Measurements from ENCODE around the gene SMIM8.

The SMIM8 gene

GRCh38 chr6:87344731-87345130, 22.3 kb downstream of the SMIM8 start, which contains the start of gene C6orf163:
C6orf163 (plus strand) TSS chr6:87344813; CDS start chr6:87345100, 287 bp downstream.
- H3K27ac ChIP-seq (ENCODE audit: low read depth, low read length): no peak within 1 kb of the TSS
- H3K36me3 ChIP-seq (ENCODE audit: control insufficient read depth in 1 of 2, insufficient read depth in 2 of 2, low read length in 2 of 2): no peaks in the 10 kb centered on the region
- H3K23ac ChIP-seq (ENCODE audit: low read length): no peak within 1 kb of the TSS
- H3K4me1 ChIP-seq (ENCODE audit: control insufficient read depth in 1 of 2, insufficient read depth in 2 of 2, low read length in 2 of 2): no peaks in the 10 kb centered on the region
- H2AFZ ChIP-seq (ENCODE audit: insufficient read depth, low read length, poor library complexity): no peak within 1 kb of the TSS
- no peak within 1 kb of the TSS for H4K91ac ChIP-seq (ENCODE audit: low read depth, low read length)
- H3K14ac ChIP-seq (ENCODE audit: low read length): no peak within 1 kb of the TSS
- no peaks in the 10 kb centered on the region for H3K27me3 ChIP-seq (ENCODE audit: insufficient read depth, low read length)
- no CpG with 5 or more reads among the region's 2 CpGs for WGBS (ENCODE audit: extremely low coverage, insufficient coverage, insufficient read length)
- DNase-seq: no peak
- H2BK12ac ChIP-seq (ENCODE audit: low read length): no peak within 1 kb of the TSS
- H3K9ac ChIP-seq (ENCODE audit: low read length): no peak within 1 kb of the TSS
- no peak within 1 kb of the TSS for H3K4me3 ChIP-seq (ENCODE audit: low read depth, low read length)
- no peaks in the 10 kb centered on the region for H3K79me2 ChIP-seq (ENCODE audit: control insufficient read depth, insufficient read depth, low read length, poor library complexity)
- no peak within 1 kb of the TSS for H2BK120ac ChIP-seq (ENCODE audit: insufficient read depth, low read length, poor library complexity)
- H4K12ac ChIP-seq (ENCODE audit: low read depth, low read length): no peak within 1 kb of the TSS
- H4K8ac ChIP-seq (ENCODE audit: low read depth, low read length): no peak within 1 kb of the TSS
- no peak within 1 kb of the TSS for H3K18ac ChIP-seq (ENCODE audit: low read length)
- H2AK5ac ChIP-seq (ENCODE audit: low read length): no peak within 1 kb of the TSS
- H2BK5ac ChIP-seq (ENCODE audit: low read depth, low read length, poor library complexity): no peak within 1 kb of the TSS
- no peaks in the 10 kb centered on the region for H3K9me3 ChIP-seq (ENCODE audit: insufficient read depth, low read depth, low read length)
- no peak within 1 kb of the TSS for H3K4me2 ChIP-seq (ENCODE audit: low read length)
- H3K4ac ChIP-seq (ENCODE audit: low read depth, low read length): no peak within 1 kb of the TSS
- H3K79me1 ChIP-seq (ENCODE audit: low read length): no peaks in the 10 kb centered on the region

- no peaks in the 10 kb centered on the region for H3K27me3 ChIP-seq (ENCODE audit: insufficient read depth, low read length)
- no peak overlapping the region for H4K8ac ChIP-seq (ENCODE audit: low read depth, low read length)
- H3K9ac ChIP-seq (ENCODE audit: low read length): no peak overlapping the region
- H3K79me2 ChIP-seq (ENCODE audit: control insufficient read depth, insufficient read depth, low read length, poor library complexity): no peaks in the 10 kb centered on the region
- H3K36me3 ChIP-seq (ENCODE audit: control insufficient read depth in 1 of 2, insufficient read depth in 2 of 2, low read length in 2 of 2): peaks cover 0 to 2% of the 10 kb centered on the region in 2 experiments
- no CpG with 5 or more reads among the region's 3 CpGs for WGBS (ENCODE audit: extremely low coverage, insufficient coverage, insufficient read length)
- no peak overlapping the region for H3K23ac ChIP-seq (ENCODE audit: low read length)
- H2BK120ac ChIP-seq (ENCODE audit: insufficient read depth, low read length, poor library complexity): no peak overlapping the region
- H3K9me3 ChIP-seq (ENCODE audit: insufficient read depth, low read depth, low read length): no peaks in the 10 kb centered on the region
- no peak overlapping the region for H3K18ac ChIP-seq (ENCODE audit: low read length)
- no peak overlapping the region for H3K4me2 ChIP-seq (ENCODE audit: low read length)
- no peak overlapping the region for H3K27ac ChIP-seq (ENCODE audit: low read depth, low read length)
- no peak overlapping the region for H3K4me3 ChIP-seq (ENCODE audit: low read depth, low read length)
- no peak overlapping the region for H2AFZ ChIP-seq (ENCODE audit: insufficient read depth, low read length, poor library complexity)
- H3K14ac ChIP-seq (ENCODE audit: low read length): no peak overlapping the region
- H2BK5ac ChIP-seq (ENCODE audit: low read depth, low read length, poor library complexity): no peak overlapping the region
- H3K79me1 ChIP-seq (ENCODE audit: low read length): no peaks in the 10 kb centered on the region
- no peak overlapping the region for H2BK12ac ChIP-seq (ENCODE audit: low read length)
- no peak overlapping the region for H4K12ac ChIP-seq (ENCODE audit: low read depth, low read length)
- no peak overlapping the region for H4K91ac ChIP-seq (ENCODE audit: low read depth, low read length)
- no peak overlapping the region for H2AK5ac ChIP-seq (ENCODE audit: low read length)
- no peak overlapping the region for H3K4ac ChIP-seq (ENCODE audit: low read depth, low read length)
- H3K4me1 ChIP-seq (ENCODE audit: control insufficient read depth in 1 of 2, insufficient read depth in 2 of 2, low read length in 2 of 2): no peaks in the 10 kb centered on the region
- no peak for DNase-seq
Measured at GRCh38 chr6:87346700-87347099, 24.3 kb downstream of the SMIM8 start.

- Histone ChIP-seq H3K36me3 (ENCODE audit: control insufficient read depth in 1 of 2, insufficient read depth in 2 of 2, low read length in 2 of 2) (peaks cover 0 to 2% of the 10 kb centered on the region in 2 experiments), H3K79me1 (ENCODE audit: low read length) (no peaks in the 10 kb centered on the region), H3K14ac (ENCODE audit: low read length) (no peak overlapping the region), H3K4me2 (ENCODE audit: low read length) (no peak overlapping the region), H4K8ac (ENCODE audit: low read depth, low read length) (no peak overlapping the region), H3K27me3 (ENCODE audit: insufficient read depth, low read length) (no peaks in the 10 kb centered on the region), H3K27ac (ENCODE audit: low read depth, low read length) (no peak overlapping the region), H3K4me3 (ENCODE audit: low read depth, low read length) (no peak overlapping the region), H3K9me3 (ENCODE audit: insufficient read depth, low read depth, low read length) (no peaks in the 10 kb centered on the region), H3K79me2 (ENCODE audit: control insufficient read depth, insufficient read depth, low read length, poor library complexity) (no peaks in the 10 kb centered on the region), H3K4me1 (ENCODE audit: control insufficient read depth in 1 of 2, insufficient read depth in 2 of 2, low read length in 2 of 2) (no peaks in the 10 kb centered on the region), H3K18ac (ENCODE audit: low read length) (no peak overlapping the region), H3K4ac (ENCODE audit: low read depth, low read length) (no peak overlapping the region), H2BK12ac (ENCODE audit: low read length) (no peak overlapping the region), H3K9ac (ENCODE audit: low read length) (no peak overlapping the region), H4K12ac (ENCODE audit: low read depth, low read length) (no peak overlapping the region), H2AK5ac (ENCODE audit: low read length) (no peak overlapping the region), H3K23ac (ENCODE audit: low read length) (no peak overlapping the region), H4K91ac (ENCODE audit: low read depth, low read length) (no peak overlapping the region), H2AFZ (ENCODE audit: insufficient read depth, low read length, poor library complexity) (no peak overlapping the region), H2BK5ac (ENCODE audit: low read depth, low read length, poor library complexity) (no peak overlapping the region), H2BK120ac (ENCODE audit: insufficient read depth, low read length, poor library complexity) (no peak overlapping the region)
- DNase-seq: no peak
- no CpG with 5 or more reads among the region's 2 CpGs for WGBS (ENCODE audit: extremely low coverage, insufficient coverage, insufficient read length)
Measured at GRCh38 chr6:87349896-87350295, 27.5 kb downstream of the SMIM8 start.

- Histone ChIP-seq H4K12ac (ENCODE audit: low read depth, low read length) (no peak overlapping the region), H2AFZ (ENCODE audit: insufficient read depth, low read length, poor library complexity) (no peak overlapping the region), H3K36me3 (ENCODE audit: control insufficient read depth in 1 of 2, insufficient read depth in 2 of 2, low read length in 2 of 2) (peaks cover 0 to 2% of the 10 kb centered on the region in 2 experiments), H2AK5ac (ENCODE audit: low read length) (no peak overlapping the region), H3K18ac (ENCODE audit: low read length) (no peak overlapping the region), H3K4ac (ENCODE audit: low read depth, low read length) (no peak overlapping the region), H3K4me3 (ENCODE audit: low read depth, low read length) (no peak overlapping the region), H3K27me3 (ENCODE audit: insufficient read depth, low read length) (no peaks in the 10 kb centered on the region), H3K4me1 (ENCODE audit: control insufficient read depth in 1 of 2, insufficient read depth in 2 of 2, low read length in 2 of 2) (no peaks in the 10 kb centered on the region), H2BK12ac (ENCODE audit: low read length) (no peak overlapping the region), H3K23ac (ENCODE audit: low read length) (no peak overlapping the region), H4K8ac (ENCODE audit: low read depth, low read length) (no peak overlapping the region), H3K79me1 (ENCODE audit: low read length) (no peaks in the 10 kb centered on the region), H4K91ac (ENCODE audit: low read depth, low read length) (no peak overlapping the region), H3K79me2 (ENCODE audit: control insufficient read depth, insufficient read depth, low read length, poor library complexity) (no peaks in the 10 kb centered on the region), H2BK5ac (ENCODE audit: low read depth, low read length, poor library complexity) (no peak overlapping the region), H3K9me3 (ENCODE audit: insufficient read depth, low read depth, low read length) (no peaks in the 10 kb centered on the region), H2BK120ac (ENCODE audit: insufficient read depth, low read length, poor library complexity) (no peak overlapping the region), H3K4me2 (ENCODE audit: low read length) (no peak overlapping the region), H3K14ac (ENCODE audit: low read length) (no peak overlapping the region), H3K9ac (ENCODE audit: low read length) (no peak overlapping the region), H3K27ac (ENCODE audit: low read depth, low read length) (no peak overlapping the region)
- no peak for DNase-seq
Measured at GRCh38 chr6:87350516-87350915, 28.1 kb downstream of the SMIM8 start.
